Measurements from ENCODE around the gene SAMHD1. TPM values are rescaled to one million over a fixed set of nuclear protein-coding genes. Genes with fewer than 3 reads are reported as not detected.

SAMHD1 gene
- total and polyA plus RNA-seq, 11 donors = 13.9 to 164 (median 39.6) TPM

DNA sequence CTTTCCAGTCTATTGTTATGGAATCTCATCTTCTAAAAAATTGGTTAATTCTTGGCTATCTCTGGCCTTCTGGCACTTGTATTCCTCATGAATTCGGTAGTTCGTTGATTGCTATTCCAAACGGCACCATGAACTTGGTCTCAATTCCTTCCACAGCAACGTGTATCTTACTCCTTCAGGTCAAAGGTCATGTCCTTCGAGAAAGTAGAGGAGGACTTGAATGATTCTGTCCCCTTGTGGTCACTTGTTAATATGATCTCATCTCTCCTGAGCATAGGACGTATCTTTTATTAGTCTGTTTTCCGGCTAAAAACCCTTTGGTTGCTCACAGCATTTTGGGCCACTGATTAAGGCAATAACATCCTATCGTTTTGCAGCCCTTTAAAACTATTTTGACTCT lies 66.2 kb downstream of the SAMHD1 start:
- Histone ChIP-seq H3K4me1 (peaks cover 0 to 26% (median 8%) of the 10 kb centered on the region in 12 donors), H3K36me3 (peaks cover 0 to 18% (median 6%) of the 10 kb centered on the region in 9 donors), H3K27me3 (no peaks in the 10 kb centered on the region), H3K9me3 (no peaks in the 10 kb centered on the region), H3K27ac (no peak overlapping the region), H3K4me3 (no peak overlapping the region)
- peak in 6 of 12 donors; percentile 12 to 46 (median 25) for TF ChIP-seq CTCF (IDR thresholded peaks at IDR 0.05)
- TF ChIP-seq POLR2A (IDR thresholded peaks at IDR 0.05) = no peak
- 42 to 56% (median 48%) methylated on average over 8 of the region's 8 CpGs for WGBS, 4 donors
- DNase-seq = no peak
- intact Hi-C loops (cut with DNase I) = loop anchor here in 6 of 10 donors (5.0 to 10.0 kb wide), 6 partner anchors 93 to 671 kb away; no protein-coding TSS in a partner anchor
- no peak for ATAC-seq

DNA sequence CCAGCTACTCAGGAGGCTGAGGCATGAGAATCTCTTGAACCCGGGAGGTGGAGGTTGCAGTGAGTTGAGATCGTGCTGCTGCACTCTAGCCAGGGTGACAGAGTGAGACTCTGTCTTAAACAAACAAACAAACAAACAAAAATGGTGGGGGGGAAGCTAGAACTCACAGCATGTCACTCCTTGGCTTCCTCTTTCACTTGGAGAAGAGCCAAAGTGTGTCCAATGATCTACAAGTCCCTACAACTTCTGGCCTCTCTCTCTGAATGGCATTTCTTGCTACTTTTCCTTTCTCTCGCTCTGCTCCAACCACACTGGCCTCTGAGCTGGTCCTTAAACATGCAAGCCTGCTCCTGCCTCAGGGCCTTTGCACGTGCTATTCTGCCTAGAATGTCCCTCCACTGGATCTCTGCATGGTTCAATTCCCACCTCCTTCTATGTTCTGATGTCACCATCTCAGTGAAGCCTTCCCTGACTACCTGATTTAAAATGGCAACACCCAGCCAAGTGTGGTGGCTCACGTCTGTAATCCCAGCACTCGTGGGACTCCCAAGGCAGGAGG lies 67.5 kb downstream of the SAMHD1 start:
- H3K27me3 ChIP-seq = no peaks in the 10 kb centered on the region
- TF ChIP-seq POLR2A (IDR thresholded peaks at IDR 0.05) = no peak
- no peak for TF ChIP-seq CTCF (IDR thresholded peaks at IDR 0.05)

GRCh38 chr20:36881888-36882287 lies 69.6 kb downstream of the SAMHD1 start:
- H3K9me3 ChIP-seq = no peaks in the 10 kb centered on the region
- DNase-seq (no peak), ATAC-seq (no peak)
- H3K4me1 ChIP-seq = peaks cover 0 to 14% (median 1%) of the 10 kb centered on the region in 12 donors
- 80 to 95% (median 84%) methylated on average over 4 of the region's 4 CpGs for WGBS, 4 donors
- no peak overlapping the region for H3K27ac ChIP-seq
- H3K27me3 ChIP-seq = no peaks in the 10 kb centered on the region
- H3K4me3 ChIP-seq = no peak overlapping the region
- no peaks in the 10 kb centered on the region for H3K36me3 ChIP-seq
- TF ChIP-seq CTCF (IDR thresholded peaks at IDR 0.05) (no peak), POLR2A (IDR thresholded peaks at IDR 0.05) (no peak)
- intact Hi-C loops (cut with DNase I) = loop anchor here in 6 of 10 donors (5.0 to 10.0 kb wide), 5 partner anchors 75 to 667 kb away; no protein-coding TSS in a partner anchor

More for the DNA sequence above, 67.5 kb downstream of the SAMHD1 start:
- H3K4me3 ChIP-seq = no peak overlapping the region
- intact Hi-C loops (cut with DNase I) = loop anchor here in 6 of 10 donors (5.0 to 10.0 kb wide), 5 partner anchors 77 to 669 kb away; no protein-coding TSS in a partner anchor
- H3K4me1 ChIP-seq = peaks cover 0 to 26% (median 8%) of the 10 kb centered on the region in 12 donors
- ATAC-seq (no peak), DNase-seq (no peak)
- H3K9me3 ChIP-seq = no peaks in the 10 kb centered on the region
- WGBS, 4 donors = 76 to 88% (median 85%) methylated on average over 6 of the region's 6 CpGs
- peaks cover 0 to 5% (median 1%) of the 10 kb centered on the region in 9 donors for H3K36me3 ChIP-seq
- no peak overlapping the region for H3K27ac ChIP-seq

DNA sequence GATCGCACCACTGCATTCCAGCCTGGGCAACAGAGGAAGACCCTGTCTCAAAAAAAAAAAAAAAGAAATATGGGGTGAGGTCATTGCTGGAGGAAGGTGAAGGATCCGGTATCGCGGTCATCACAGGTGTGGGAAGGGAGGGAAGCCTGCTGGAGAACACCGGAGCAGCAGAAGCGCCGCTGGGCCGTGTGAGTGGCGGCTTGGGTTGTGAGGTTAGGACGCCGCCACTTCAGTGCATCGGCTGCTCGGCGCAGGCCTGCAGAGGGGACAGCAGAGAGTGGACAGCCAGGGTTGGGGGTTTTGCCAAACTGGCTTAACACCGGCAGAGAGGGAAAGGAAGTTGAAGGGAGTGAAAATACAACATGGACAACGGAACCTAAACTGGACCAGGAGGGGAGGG lies 70.2 kb downstream of the SAMHD1 start:
- 88 to 93% (median 91%) methylated on average over 16 of the region's 16 CpGs for WGBS, 4 donors

More for the DNA sequence above, 70.2 kb downstream of the SAMHD1 start:
- H3K9me3 ChIP-seq = no peaks in the 10 kb centered on the region
- peaks cover 0 to 11% (median 0%) of the 10 kb centered on the region in 12 donors for H3K4me1 ChIP-seq
- H3K36me3 ChIP-seq = no peaks in the 10 kb centered on the region
- no peak for TF ChIP-seq CTCF (IDR thresholded peaks at IDR 0.05)
- no peak for TF ChIP-seq POLR2A (IDR thresholded peaks at IDR 0.05)
- no peak for DNase-seq
- H3K27me3 ChIP-seq = no peaks in the 10 kb centered on the region
- no peak overlapping the region for H3K4me3 ChIP-seq
- ATAC-seq = no peak
- intact Hi-C loops (cut with DNase I) = loop anchor here in 6 of 10 donors (5.0 to 10.0 kb wide), 5 partner anchors 74 to 667 kb away; no protein-coding TSS in a partner anchor
- no peak overlapping the region for H3K27ac ChIP-seq
